Prostate gland (tissue), 2 donors: ENCODE data around the gene GHRL.

Source experiments
- POLR2A ChIP-seq: fragments of 450-650 bp; IDR thresholded peaks from one replicate; pipeline ENCODE4 v1.6.1; 2016; ENCODE audit warnings: antibody characterized with exemption, mild to moderate bottlenecking
- POLR2AphosphoS5 ChIP-seq: sonication (generic); formaldehyde crosslinking; IDR thresholded peaks from one replicate; pipeline ENCODE4 v1.6.1; 2017; ENCODE audit warnings: antibody characterized with exemption
- TF ChIP-seq, protein P1 (sequence below), 4 experiments: fragments of 200-600 bp in 2 of 4; fragments of 450-650 bp in 2 of 4; sonication (generic) in 2 of 4; IDR thresholded peaks; 1 replicate in 3 of 4; 2 replicates in 1 of 4; pipeline ENCODE4 v1.5.1; 2016 to 2019; ENCODE audit warnings: antibody characterized with exemption in 4 of 4, mild to moderate bottlenecking in 2 of 4, moderate library complexity in 2 of 4

- TF ChIP-seq, protein P1, sequence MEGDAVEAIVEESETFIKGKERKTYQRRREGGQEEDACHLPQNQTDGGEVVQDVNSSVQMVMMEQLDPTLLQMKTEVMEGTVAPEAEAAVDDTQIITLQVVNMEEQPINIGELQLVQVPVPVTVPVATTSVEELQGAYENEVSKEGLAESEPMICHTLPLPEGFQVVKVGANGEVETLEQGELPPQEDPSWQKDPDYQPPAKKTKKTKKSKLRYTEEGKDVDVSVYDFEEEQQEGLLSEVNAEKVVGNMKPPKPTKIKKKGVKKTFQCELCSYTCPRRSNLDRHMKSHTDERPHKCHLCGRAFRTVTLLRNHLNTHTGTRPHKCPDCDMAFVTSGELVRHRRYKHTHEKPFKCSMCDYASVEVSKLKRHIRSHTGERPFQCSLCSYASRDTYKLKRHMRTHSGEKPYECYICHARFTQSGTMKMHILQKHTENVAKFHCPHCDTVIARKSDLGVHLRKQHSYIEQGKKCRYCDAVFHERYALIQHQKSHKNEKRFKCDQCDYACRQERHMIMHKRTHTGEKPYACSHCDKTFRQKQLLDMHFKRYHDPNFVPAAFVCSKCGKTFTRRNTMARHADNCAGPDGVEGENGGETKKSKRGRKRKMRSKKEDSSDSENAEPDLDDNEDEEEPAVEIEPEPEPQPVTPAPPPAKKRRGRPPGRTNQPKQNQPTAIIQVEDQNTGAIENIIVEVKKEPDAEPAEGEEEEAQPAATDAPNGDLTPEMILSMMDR (IDR thresholded peaks at IDR 0.05) = no peak
- TF ChIP-seq POLR2A = no peak
- TF ChIP-seq POLR2AphosphoS5 = no peak
These were observed 38.6 kb upstream of the GHRL start for GRCh38 chr3:10331320-10331719.
